GM21528 (cell line): ENCODE results near the gene GNLY.

ENCODE experiments used
- ATAC-seq: cut with Tn5 transposase; IDR thresholded peaks from one replicate; pipeline ENCODE4 v1.9.1; 2021; ENCODE audit warnings: mild to moderate bottlenecking, moderate library complexity; ENCODE audit not compliant: unreplicated experiment, low FRiP score

The GNLY gene

GRCh38 chr2:85741211-85741832, 47.2 kb downstream of the GNLY start:
- no peak for ATAC-seq

GRCh38 chr2:85741833-85742455, 47.8 kb downstream of the GNLY start:
- ATAC-seq, result no peak

GRCh38 chr2:85743304-85743978, 49.3 kb downstream of the GNLY start:
- no peak for ATAC-seq

- ATAC-seq, result no peak
These were observed 49.9 kb downstream of the GNLY start for GRCh38 chr2:85744055-85744454.

- no peak for ATAC-seq
These were observed 50.8 kb downstream of the GNLY start for GRCh38 chr2:85744741-85745601.

- no peak for ATAC-seq
These were observed 51.5 kb downstream of the GNLY start for GRCh38 chr2:85745619-85746018.

GRCh38 chr2:85746321-85747004, 52.3 kb downstream of the GNLY start:
- no peak for ATAC-seq

GRCh38 chr2:85747441-85747840, 53.3 kb downstream of the GNLY start:
- ATAC-seq, result no peak

- ATAC-seq, result peak; percentile 67
These were observed 54.0 kb downstream of the GNLY start for GRCh38 chr2:85748039-85748734.
